LoVo (cell line): ENCODE data around the gene ADCY1.

Experiments used
- DNase-seq: peaks from one replicate; pipeline ENCODE4 v3.0.0-alpha.2; 2016; ENCODE audit warnings: low spot score

ADCY1 gene

DNA sequence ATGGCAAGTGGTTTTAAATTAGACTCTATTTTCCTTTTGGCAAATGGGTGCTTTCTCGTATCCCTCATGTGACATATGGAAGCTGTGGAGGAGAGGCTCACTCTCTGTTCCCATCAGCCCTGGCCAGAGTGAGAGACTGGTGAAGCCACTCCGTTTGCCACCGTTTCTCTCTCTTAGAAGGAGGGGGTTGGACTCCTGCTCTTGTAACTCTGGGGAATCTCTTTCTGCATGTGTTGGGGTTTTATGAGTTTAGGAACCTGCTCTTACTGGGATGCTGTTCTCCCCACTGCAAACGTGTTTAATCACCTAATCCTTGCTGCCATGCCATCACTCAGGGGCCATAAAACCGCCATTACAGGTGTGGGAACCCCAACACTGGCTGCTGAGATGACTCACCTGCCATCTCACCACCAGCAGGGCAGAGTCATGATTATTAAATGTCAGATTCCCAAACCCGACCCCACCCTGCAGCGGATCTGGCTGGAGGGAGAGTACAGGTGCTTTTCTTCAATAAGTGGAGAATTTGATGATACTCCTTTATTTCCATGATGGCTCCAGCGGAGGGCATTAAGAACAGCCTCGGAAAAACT lies 103.2 kb downstream of the ADCY1 start:
- DNase-seq = peak; percentile 58

DNA sequence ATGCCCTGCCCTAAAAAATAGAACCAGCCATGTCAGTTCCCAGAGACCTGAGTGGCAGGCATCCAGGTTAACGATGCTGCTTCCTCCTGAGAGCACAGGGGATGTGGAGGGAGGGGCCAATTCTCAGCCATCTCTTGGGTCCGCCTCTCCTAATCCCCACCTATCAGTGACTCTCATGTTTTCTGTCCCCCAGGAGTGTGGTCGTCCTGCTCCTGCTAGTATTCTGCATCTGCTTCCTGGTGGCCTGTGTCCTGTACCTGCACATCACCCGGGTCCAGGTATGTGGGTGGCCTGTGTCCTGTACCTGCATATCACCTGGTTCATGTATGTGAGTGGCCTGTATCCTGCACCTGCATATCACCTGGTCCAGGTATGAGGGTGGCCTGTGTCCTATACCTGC lies 105.3 kb downstream of the ADCY1 start:
- no peak for DNase-seq

DNA sequence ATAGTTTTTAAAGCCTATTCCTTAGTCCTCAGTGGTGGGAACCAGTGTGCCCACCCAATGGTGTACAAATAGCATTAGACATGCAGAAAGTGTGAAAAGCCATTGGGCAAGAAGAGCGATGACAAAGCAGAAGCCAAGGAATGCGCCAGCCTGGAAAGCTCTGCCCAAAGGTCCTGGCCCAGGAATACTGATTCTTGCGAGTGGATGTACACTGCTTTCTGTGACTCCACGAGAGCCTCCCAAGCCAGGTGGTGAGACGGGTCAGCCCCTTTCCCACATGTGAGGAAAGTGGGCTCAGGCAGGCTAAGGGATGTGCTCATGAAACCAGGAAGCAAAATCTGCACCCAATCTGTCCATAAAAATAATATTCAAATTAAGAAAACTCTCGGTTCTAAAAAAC lies 106.6 kb downstream of the ADCY1 start:
- no peak for DNase-seq

DNA sequence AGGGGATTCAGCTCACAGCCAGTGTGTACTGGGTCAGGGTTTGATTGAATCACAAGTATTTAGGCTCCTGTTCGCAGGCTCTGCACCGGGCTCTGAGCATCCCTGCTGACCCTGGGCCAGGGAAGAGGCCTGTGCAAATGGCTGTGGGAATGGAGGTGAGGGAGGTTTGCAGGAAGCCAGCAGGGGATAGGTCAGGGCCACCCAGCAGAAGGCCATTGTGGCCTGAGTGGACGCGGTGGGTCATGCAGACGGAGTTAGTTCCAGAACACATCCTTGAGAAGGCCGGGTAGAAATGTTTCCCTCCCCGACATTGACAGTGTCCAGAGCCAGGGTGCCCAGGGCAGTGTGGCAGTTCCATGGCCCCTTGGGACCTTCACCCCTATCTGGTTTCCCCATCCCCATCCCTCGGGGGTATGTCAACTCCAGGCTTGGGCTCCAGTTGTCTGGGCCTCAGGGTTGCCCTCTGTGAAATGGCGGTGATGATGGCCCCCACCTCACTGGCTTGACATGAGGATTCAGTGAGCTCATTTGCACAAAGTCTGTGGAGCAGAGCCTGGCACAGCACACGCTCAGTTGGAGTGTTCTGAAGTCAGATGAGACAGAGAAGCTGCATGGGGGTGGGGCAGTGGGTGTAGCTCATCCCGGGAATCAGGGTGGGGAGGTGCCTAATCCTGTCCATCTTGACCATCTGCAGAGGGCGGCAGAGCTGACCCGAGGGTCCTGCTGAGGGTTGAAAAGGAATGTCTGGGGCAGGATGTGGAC lies 107.6 kb downstream of the ADCY1 start:
- no peak for DNase-seq

DNA sequence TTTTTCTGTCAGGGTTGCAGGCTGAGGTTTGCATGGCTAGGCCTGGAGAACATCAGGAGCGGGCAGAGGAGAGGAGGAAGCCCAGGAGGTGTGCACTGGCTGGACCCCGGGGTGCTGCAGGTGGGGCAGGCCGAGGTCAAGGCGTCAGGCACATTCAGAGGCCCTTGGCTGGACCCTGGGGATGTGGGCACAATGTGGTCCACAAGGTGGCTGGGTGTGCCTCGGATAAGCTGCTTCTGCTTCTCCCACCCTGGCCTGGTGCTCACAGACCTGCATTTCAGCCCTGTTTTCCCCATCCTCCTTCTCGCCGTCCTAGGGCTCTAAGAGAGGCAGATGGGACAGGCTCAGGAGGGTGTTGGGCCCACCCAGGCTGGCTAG lies 108.2 kb downstream of the ADCY1 start:
- no peak for DNase-seq

DNA sequence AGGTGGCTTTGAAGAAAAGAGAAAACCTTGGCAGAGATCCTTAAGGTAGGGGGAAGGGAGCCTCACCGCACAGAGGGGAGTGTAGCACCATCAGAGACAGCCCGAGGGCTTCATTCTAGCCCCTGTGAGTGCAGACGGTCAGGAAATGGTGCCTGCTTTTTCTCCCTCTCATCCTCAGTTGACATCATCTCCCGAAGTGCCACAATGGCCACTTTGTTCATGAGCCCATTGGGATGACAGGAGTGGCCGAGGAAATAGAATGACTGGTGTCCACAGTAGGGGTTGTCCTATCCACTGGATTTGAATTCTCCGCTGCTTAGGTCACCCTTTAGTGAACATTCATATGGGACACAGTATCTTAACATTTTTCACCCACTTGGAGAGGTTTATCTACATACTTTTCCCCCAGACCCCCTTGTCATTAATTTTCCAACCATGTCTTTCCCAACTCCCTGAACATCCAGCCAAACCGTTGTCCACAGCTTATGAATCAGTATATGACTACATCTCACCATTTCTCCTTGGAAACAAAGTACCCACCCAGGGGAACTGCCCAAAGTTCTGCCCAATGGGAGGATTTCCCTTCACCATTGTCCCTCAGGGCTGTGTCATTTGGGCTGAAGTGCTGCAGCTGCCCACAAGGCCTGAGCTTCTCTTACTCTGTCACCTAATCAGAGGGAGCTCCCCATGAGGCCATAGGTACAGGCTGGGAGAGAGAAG lies 108.8 kb downstream of the ADCY1 start:
- DNase-seq = no peak

DNA sequence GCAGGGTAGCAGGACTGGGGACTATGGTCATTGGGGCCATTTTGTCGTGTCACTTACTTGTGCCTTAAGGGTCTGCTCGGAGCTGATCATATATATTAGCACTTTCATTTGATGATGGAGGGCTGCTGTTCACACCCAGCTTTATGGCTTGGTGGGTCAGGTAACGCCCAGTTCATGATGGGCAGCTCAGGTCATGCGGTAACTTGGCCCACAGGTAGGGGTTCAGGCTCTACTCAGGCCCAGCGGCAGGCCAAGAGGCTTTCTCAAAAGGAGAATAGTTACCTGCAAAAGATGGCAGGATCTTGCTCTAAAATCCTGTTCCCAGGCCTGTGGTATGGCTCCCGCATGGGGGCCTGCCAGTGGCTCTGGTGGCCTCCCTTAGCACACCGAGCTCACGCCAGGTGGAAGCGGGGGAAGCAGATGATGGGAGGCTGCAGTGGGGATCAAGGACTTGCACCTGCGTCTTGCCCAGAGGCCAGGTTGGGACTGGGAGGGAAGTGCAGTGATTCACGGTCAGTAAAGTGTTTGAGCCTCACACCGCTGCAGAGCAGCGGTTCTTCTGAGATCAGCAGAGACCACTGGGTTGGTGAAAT lies 109.5 kb downstream of the ADCY1 start:
- DNase-seq = no peak

DNA sequence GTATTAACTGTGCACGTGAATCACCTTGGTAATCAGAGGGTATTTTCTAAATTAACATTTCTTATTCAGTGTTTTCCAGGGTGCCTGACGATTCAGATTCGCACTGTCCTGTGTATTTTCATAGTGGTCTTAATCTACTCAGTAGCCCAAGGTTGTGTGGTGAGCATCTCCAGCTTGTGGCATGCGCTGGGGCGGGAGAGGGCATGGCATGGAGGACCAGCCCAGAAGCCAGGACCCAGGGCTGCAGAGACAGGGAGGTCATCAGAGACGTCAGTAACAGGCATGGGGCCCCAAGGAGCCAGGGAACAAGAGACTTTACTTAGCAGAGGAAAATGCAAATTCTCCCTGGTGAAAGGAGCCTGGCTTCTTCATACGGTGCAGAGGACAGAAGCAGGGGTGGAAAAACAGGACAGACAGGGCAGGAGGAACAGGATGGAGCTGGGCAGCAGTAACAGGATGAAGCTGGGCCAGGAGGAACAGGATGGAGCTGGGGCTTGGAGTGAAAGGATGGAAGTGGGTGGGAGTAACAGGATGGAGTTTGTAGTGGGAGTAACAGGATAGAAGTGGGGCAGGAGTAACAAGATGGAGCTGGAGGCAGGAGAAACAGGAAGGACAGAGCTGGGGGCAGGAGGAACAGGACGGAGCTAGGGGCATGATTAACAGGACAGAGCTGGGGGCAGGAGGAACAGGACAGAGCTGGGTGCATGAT lies 110.9 kb downstream of the ADCY1 start:
- DNase-seq = no peak

DNA sequence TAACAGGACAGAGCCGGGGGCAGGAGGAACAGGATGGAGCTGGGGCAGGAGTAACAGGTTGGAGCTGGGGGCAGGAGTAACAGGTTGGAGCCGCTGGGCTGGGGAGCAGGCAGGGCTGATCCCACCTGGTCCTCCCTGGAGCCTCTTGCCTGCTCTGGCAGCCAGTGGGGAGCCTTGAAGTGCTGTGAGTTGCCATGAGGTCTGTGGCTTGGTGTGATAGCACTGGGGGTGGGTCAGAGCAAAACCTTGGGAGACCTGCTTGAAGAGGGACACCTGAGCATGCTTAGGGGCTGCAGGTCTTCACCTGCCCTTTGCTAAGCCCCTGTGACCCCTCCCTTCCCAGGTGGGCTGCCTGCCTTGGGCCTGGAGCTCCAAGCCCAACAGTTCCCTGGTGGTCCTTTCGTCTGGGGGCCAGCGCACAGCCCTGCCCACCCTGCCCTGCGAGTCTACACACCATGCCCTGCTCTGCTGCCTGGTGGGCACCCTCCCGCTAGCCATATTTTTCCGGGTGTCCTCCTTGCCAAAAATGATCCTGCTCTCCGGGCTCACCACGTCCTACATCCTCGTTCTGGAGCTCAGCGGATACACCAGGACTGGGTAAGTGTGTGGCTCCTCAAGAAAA lies 111.6 kb downstream of the ADCY1 start:
- no peak for DNase-seq

DNA sequence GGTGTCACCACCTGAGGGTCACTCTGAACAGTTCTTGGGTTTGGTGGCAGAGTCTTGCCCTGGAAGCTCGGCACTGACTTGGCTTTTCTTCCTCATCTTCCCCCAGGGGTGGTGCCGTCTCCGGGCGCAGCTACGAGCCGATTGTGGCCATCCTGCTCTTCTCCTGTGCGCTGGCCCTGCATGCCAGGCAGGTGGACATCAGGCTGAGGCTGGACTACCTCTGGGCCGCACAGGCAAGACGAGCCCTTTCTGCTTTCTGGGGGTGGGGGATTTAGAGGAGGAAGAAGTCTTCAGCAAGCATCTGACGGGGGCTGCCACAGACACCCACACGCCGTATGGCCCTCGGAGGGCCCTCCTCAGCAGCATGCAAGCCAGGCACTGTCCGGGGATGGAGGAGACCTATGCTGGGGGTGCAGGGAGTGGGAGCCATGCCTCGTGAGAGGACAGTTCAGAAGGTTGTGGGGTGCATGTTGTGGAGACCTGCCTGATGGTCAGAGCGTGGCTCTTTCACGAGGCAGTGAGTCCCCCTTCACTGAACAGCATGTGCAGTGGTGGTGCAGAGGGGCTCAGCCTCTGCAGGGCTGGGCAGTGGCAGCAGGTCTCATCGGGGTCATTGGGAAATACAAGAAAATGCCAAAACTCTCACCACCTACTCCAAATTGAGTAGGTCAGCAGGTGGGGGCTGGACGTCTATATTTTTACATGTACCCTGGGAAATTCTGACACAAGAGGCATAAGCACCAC lies 112.4 kb downstream of the ADCY1 start:
- DNase-seq = no peak

DNA sequence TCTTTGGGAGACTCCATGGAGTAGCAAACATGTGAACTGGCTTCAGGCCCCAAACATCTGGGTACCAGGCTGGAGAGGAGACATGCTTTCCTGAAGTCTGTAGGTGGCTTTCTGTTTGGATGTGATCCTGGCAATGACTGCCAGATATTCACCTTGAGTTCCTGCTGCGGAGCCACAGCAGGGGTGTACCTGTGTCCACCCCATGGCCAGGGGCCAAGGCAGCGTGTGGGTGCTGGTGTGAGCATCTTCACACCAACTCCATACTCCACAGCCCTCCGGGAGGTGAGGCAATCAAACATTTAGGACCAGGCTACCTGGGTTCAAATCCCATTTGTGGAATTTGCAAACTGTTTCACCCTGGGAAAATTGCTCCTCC lies 113.0 kb downstream of the ADCY1 start:
- no peak for DNase-seq

DNA sequence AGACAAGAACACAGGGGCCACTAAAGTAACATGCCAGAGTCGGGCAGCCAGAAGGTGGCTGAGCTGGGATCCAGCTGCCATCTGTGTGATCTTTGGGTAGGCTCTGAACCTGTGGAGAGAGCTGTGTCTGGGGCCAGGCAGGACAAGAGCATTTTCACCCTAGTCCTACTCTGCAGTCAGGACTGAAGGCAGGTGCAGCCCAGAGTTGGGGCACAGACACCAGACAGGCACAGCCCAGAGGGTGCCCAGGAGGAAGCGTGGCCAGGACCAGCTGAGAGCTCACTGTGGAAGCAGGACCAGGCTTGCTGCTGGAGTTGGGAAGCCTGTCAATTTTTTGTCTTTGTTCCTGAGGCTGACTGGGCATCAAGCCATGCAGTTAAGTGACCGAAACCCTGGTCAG lies 113.6 kb downstream of the ADCY1 start:
- no peak for DNase-seq

DNA sequence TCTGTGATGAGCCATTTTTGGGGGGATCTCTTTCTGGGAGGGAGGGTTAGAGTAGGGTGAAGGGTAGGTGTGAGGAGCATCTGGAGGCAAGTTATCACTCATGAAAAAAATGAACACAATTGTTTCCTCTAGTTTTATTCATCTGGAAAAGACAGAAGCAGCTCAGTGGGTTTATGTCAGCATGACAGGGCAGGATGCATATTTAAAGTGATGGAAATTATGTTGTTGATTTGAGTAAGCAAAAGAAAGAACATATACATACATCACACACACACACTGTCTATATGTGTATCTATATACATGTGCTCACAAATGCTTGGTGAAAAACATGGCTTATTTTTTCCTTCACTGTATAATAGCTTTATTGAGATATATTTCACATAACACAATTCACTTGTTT lies 114.2 kb downstream of the ADCY1 start:
- DNase-seq = no peak

DNA sequence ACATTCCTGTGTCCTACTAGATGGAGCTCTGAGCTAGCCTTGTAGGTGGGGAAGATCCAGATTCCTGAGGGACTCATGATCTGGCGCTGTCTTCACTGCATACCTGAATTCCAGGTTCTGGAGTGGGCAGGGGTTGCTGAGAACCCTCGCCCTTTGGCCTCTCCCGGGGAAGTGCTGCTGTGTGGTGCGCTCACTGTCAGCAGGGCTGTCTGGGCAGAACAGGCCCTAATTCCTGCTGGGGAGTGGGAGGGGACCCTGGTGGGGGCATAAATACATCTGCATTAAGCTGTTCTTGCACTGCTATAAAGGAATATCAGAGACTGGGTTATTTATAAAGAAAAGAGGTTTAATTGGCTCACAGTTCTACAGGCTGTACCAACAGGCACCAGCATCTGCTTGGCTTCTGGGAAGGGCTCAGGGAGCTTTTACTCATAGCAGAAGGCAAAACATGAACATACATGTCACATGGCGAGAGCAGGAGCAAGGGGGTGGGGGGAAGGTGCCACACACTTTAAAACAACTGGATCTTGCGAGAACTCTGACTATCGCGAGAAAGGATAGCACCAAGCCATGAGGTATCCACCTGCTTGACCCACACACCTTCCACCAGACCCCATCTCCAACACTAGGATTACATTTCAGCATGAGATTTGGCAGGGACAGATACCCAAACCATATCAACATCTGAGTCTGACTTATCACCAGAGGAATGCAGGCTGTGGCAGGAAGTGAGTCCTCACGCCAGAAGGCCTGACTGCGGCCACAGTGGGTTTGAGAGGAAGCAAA lies 115.0 kb downstream of the ADCY1 start:
- DNase-seq = no peak

DNA sequence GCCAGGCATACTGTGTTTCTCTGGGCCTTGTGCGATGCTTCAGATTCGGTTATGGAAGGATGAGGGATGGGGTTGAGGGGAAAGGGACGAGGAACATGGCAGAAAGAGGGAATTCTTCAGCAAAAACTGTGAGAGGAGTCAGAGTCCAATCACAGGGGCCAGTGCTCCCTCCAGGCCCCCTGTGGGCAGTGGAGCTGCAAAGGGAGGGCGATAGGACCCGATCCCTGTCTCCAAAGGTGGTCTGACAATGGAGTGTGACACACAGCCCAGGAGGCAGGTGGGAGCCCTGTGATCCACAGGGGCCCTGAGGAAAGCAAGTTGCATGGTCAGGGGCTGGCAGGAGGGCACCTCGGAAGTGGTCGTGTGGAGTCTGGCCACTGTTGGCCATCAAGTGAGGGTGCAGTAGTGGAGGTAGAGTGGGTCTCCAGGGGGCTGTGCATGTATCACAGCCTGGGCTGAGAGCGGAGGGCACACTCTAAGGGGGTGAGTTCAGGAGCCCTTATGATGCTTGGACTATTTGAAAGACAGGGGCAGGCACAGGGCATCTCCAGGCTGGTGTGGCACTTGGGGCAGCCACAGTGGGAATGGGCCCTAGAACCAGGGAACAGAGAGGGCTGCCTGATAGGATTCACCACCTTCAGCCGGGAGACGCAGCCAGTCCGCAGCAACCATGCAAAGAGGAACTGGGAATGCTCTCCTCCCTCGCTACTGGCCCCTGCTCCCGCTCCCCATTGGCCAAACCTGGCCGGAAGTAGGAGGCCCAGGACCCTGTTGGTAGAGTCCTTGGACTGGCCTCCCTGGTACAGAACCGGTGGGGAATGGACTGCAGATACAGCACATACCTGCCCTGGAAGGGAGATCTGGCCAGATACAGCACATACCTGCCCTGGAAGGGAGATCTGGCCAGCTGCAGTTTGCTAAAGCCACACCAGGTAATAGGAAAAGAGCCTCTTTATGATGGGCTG lies 115.9 kb downstream of the ADCY1 start:
- no peak for DNase-seq

DNA sequence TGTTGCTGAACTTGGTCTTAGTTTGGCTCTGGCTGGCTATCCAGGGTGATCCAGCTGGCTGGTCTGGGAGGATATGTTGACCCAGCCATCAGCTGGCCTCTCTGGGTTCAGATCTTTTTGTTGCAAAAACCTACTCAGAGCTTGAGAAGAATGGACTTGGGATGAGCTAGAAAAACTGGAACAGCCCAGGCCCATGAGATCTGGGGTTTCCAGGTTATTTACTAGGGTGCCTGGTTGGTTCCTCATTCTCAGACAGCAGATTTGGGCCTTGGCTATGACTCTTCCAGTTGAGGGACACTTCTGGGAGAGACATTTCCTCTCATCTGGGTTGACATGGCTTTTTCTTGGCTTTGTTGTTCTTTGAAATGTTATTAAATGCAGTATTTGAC lies 116.6 kb downstream of the ADCY1 start:
- DNase-seq = no peak

DNA sequence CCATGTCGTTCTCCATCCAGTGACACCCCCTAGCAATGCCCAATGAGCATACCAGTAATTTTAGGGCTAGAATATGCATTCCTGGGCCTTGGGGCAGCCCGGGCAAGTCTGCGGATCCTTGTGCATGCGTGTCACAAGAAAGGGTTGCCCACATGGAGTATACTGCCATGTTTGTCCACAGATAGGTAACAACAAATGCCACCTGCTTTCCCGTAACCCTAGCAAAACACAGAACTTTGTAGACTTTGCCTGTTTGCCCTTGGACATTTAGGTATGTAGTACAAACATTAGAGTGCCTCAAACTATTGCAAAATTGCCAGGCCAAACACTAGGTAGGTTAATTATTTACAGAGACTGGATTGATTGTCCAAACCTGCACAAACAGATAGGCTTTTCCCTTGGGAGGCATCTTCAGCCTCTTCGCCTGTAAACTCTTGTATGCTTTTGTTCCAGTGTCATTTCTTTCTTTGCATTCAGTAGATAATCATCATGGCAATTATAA lies 117.0 kb downstream of the ADCY1 start:
- peak; percentile 16 for DNase-seq

DNA sequence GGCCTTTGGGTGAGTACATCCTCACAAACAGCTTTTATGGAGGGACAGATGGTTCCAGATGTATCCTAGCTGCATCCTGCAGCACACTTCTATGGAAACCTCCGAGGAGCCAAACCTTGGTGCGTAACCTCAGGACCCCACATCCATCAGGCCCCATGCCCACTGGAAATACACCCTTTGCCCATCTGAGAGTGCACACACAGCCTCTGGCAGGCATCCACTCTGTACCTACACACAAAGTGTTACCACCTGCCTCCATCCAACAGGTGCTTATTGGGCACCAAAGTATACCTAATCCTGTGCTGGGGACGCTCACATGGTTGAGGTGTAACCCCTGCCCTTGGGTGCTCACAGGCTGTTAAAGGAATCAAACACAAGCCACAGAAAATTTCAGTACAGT lies 117.9 kb downstream of the ADCY1 start:
- DNase-seq = no peak
